ENCODE results near the gene LIN9.
"Not testable (repeated sequence)": the region's sequence is repeated elsewhere in the genome, so short reads cannot be mapped to it uniquely, and the experiment has no call there.

Gene LIN9

GRCh38 chr1:226210571-226211176 lies 98.3 kb downstream of the LIN9 start:
- no peak for DNase-seq

GRCh38 chr1:226209307-226210059 lies 99.5 kb downstream of the LIN9 start:
- no peak for DNase-seq

- DNase-seq = no peak
Observed at GRCh38 chr1:226207048-226207447, 101.9 kb downstream of the LIN9 start.

- no peak for DNase-seq
Observed at GRCh38 chr1:226204198-226204597, 104.8 kb downstream of the LIN9 start.

DNA sequence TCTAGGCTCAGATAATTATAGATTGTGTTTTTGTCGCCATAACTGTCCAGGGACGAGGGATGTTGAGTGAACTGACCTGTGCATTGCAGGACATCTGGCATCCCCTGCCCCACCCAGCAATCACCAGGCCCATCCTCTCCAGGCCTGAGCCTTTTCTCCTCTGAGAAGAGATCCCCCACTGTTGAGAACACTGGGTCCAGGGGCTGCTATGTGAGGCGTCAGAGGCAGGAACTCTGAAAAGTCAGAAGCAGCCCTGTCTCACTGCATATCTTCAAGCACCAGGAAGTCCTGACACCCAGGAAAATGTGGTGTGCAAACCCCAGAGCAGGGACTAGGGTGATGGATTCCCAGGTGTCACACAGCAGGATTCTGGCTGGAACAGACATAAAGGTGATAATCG lies 105.3 kb downstream of the LIN9 start:
- DNase-seq = no peak

DNA sequence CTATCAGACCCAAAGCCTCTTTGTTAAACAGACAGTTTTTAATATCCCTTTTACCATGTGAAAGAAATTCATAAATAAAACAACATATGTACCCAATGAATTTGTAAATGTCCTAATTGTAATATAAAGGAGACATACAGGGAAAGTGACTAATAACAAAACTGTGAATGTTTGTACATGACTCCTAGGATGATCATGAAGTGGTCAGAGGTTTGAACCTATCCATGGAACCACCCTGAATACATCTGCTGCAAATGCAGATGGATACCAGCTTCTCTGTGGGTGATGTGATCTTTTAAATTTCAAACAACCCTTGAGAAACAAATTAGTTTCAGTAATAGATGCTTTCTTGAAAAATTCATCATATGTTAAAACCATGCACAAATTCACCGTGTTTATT lies 105.7 kb downstream of the LIN9 start:
- DNase-seq = no peak

- DNase-seq = not testable (repeated sequence)
Observed at GRCh38 chr1:226202666-226203065, 106.3 kb downstream of the LIN9 start.

DNA sequence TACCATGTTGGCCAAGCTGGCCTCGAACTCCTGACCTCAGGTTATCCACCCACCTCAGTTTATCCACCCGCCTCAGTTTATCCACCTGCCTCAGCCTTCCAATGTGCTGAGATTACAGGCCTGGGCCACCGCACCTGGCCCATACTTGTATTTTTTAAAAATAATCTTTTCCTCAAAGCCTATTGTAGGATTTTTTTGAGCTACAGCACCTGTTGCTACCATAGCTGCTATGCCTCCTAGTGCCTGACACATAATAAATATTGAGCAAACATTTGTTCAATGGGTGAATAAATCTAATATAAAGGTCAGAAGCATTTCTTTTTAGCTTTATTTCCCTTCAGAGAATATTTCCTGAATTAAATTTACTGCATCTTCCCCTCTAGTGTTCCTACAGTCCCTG lies 106.7 kb downstream of the LIN9 start:
- no peak for DNase-seq

DNA sequence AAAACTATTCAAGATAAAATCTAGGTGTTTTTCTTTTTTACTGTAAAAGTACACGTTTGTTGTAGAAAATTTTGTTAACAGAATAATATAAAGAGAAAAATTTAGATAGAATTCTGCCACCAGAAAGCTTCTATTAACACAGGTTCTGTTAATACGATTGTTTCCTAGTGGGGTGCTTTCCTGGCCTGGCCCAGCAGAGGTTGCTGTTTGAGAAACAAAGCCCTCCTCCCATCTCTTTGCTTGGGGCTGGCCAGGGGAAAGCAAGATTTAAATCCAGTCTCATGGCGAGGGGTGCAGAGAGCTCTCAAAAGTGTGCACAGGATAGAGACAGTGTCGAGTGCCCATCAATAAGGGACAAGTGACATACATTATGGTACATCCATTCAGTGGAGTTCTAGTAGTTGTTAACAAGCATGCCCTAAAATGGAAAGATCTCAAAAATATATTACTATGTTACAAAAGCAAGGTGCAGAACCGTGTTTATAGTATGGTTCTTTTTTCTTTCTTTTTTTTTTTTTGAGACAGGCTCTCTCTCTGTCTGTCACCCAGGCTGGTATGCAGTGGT lies 107.9 kb downstream of the LIN9 start:
- peak; percentile 63 for DNase-seq

GRCh38 chr1:226199971-226200370 lies 109.0 kb downstream of the LIN9 start:
- no peak for DNase-seq

GRCh38 chr1:226195144-226195543 lies 113.8 kb downstream of the LIN9 start:
- no peak for DNase-seq

DNA sequence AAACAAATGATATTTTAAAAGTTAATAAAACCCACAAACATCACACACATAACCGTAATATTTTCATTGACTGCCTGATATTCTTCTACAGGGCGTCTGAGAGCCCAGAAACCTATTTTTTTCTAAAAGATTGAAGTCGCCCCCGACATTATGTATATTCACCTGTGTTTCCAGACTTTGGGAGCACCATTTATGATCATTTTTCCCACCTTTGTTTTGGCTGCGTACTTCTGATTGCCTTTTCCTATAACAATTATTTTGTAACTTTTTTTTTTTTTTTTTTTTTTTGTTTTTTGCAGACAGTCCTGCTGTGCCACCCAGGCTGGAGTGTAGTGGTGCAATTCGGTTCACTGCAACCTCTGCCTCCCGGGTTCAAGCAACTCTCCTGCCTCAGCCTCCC lies 121.6 kb downstream of the LIN9 start:
- DNase-seq = no peak

- DNase-seq = no peak
Observed at GRCh38 chr1:226187019-226187322, 122.0 kb downstream of the LIN9 start.

DNA sequence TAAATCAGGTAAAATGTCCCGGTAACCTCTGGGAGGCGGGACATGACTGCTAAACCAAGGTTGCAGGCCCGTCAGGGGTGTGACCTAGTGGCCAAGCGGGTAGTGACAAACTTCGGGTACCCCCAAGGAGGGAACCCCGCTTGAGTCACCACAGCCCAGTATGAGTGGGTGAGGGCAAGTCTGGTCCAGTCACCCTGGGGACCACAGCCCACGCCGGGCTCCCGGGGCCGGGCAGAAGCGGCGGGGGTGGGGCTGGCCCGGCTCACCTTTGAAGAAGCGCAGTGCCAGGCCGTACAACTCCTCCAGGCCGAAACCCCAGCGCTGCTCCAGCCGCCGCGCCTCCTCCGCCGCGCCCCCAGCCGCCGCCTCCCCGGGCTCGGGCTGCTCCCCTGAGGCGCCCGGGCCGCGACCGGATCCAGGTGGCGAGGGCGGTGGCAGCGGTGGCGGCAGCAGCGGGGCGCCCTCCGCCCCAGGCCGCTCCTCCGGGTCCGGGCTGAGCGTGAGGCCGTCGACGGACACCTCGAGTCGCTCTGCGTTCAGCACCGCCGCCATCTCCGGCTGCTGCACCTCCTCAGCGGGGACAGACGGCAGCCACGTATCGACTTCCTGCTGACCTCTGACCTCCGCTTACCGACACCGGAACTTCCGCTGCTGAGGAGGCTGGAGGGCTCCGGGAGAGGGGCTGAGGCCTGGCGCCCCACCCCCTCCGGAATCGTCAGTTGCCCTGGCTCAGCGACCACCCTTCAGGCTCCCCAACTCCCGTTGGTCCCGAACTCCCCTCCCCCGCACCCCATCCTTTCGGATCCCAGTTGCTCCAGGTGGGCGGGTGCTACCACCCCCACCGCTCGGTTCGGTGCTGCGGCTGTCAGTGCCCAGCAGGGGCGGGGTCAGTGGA lies 122.6 kb downstream of the LIN9 start, which contains the start of gene ACBD3:
Gene ACBD3, minus strand, starts transcription at position 618 of the 895 bp plus-strand sequence. Its CDS starts 66 bp downstream, at position 552.
- peak; percentile 95 for DNase-seq

DNA sequence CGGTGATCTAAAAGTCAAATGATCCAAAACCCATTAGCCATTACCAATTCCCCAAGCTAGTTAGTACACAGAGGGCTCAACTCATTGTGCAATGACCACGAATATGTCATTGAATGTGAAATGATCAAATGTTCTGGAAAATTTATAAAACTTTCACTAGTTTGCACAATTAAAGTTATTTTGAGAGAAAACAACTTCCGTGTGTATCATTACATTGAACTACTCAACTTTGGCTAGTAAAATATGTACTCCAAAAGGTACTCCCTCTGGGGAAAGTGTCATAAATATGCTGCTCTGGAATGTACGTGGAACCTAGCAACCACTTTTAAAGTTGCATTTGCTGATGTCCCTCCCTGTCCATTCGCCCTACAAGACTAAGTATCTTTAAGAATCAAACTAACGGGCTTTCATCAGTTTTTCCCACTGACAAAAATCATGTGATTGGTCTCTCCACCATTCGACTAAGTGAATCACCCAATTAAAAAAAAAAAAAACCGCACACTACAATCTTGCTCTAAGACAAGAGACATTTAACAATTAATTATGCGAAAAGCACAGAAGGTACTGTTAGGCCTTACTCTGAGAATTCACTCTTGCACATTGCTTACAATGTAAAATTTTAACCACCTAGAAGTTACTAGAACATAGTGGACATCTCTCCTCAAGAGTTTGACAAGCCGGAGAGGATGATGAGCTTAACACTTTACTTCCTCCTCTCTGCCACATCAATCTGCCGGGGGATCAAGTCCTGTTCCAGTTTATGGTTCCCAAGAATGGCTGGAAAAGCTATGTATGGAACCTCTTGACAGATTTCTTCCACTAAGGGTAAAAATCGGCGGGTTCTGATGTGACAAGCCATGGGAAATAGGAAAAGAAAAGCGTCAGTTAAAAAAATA lies 123.6 kb downstream of the LIN9 start:
- DNase-seq = peak; percentile 60

GRCh38 chr1:226181996-226182714 lies 126.8 kb downstream of the LIN9 start:
- peak; percentile 93 for DNase-seq
